NB4 (cell line): ENCODE measurements around the gene TMPRSS5.
A peak's percentile ranks its signal among the peaks of the same experiment; 100 is the strongest.

Experiments
- DNase-seq: peaks from one replicate; pipeline ENCODE4 v3.0.0; 2010; ENCODE audit warnings: low read depth
- H3K4me3 ChIP-seq: one replicate; pipeline ENCODE4 v1.5.1; 2011; ENCODE audit warnings: mild to moderate bottlenecking, low read depth, low read length, moderate library complexity
- CTCF ChIP-seq: IDR thresholded peaks from one replicate; pipeline ENCODE4 v1.5.1; 2012; ENCODE audit warnings: low read depth, low read length
- MAX ChIP-seq: IDR thresholded peaks from 2 replicates; pipeline ENCODE4 v1.6.1; 2011; ENCODE audit warnings: low read depth, low read length
- MYC ChIP-seq: IDR thresholded peaks from 2 replicates; pipeline ENCODE4 v1.6.1; 2011; ENCODE audit warnings: low read depth, low read length
- POLR2A ChIP-seq: IDR thresholded peaks from 2 replicates; pipeline ENCODE4 v1.6.1; 2011; ENCODE audit warnings: mild to moderate bottlenecking; ENCODE audit not compliant: insufficient read length; ENCODE audit errors: extremely low read depth

Gene TMPRSS5

GRCh38 chr11:113705871-113706655 lies at the start of gene TMPRSS5:
TSS of gene TMPRSS5 (minus strand) at chr11:113706308. CDS start at chr11:113706224, 84 bp downstream.
- TF ChIP-seq MAX: no peak
- no peak for TF ChIP-seq CTCF
- no peak for TF ChIP-seq POLR2A
- TF ChIP-seq MYC: no peak
- peak; percentile 44 for DNase-seq
- no peak within 1 kb of the TSS for H3K4me3 ChIP-seq

- no peak for TF ChIP-seq MYC
- no peak for TF ChIP-seq MAX
- no peak for TF ChIP-seq POLR2A
- no peak for TF ChIP-seq CTCF
- H3K4me3 ChIP-seq: no peak overlapping the region
- no peak for DNase-seq
These were observed 46.8 kb upstream of the TMPRSS5 start for GRCh38 chr11:113752932-113753331.

GRCh38 chr11:113736323-113736722 lies 30.2 kb upstream of the TMPRSS5 start:
- DNase-seq: no peak
- no peak overlapping the region for H3K4me3 ChIP-seq
- no peak for TF ChIP-seq MYC
- no peak for TF ChIP-seq CTCF
- TF ChIP-seq MAX: no peak
- no peak for TF ChIP-seq POLR2A

- no peak overlapping the region for H3K4me3 ChIP-seq
- DNase-seq: no peak
- TF ChIP-seq POLR2A (no peak), CTCF (no peak), MAX (no peak), MYC (no peak)
These were observed 26.0 kb upstream of the TMPRSS5 start for GRCh38 chr11:113732092-113732491.

- peak; percentile 60 for DNase-seq
- H3K4me3 ChIP-seq: no peak overlapping the region
- TF ChIP-seq MYC (no peak), MAX (no peak), POLR2A (no peak), CTCF (peak; percentile 35)
These were observed 25.0 kb upstream of the TMPRSS5 start for GRCh38 chr11:113730887-113731726.
